Coronary artery (tissue), 2 donors: ENCODE measurements around the gene RGMA.

Experiments
- DNase-seq: peaks from one replicate; pipeline ENCODE4 v3.0.0-alpha.2; 2017; ENCODE audit warnings: low spot score
- H3K27ac ChIP-seq, 2 donors: fragments of 200-600 bp; sonication (generic); one replicate each; pipeline ENCODE4 v1.5.1; 2016 to 2019
- H3K4me3 ChIP-seq: fragments of 200-600 bp; sonication (generic); 2 replicates; pipeline ENCODE4 v1.5.1; 2016; ENCODE audit warnings: mild to moderate bottlenecking, moderate library complexity
- CTCF ChIP-seq: fragments of 200-600 bp; sonication (generic); IDR thresholded peaks from one replicate; pipeline ENCODE4 v1.5.1; 2019; ENCODE audit warnings: antibody characterized with exemption

Gene RGMA

DNA sequence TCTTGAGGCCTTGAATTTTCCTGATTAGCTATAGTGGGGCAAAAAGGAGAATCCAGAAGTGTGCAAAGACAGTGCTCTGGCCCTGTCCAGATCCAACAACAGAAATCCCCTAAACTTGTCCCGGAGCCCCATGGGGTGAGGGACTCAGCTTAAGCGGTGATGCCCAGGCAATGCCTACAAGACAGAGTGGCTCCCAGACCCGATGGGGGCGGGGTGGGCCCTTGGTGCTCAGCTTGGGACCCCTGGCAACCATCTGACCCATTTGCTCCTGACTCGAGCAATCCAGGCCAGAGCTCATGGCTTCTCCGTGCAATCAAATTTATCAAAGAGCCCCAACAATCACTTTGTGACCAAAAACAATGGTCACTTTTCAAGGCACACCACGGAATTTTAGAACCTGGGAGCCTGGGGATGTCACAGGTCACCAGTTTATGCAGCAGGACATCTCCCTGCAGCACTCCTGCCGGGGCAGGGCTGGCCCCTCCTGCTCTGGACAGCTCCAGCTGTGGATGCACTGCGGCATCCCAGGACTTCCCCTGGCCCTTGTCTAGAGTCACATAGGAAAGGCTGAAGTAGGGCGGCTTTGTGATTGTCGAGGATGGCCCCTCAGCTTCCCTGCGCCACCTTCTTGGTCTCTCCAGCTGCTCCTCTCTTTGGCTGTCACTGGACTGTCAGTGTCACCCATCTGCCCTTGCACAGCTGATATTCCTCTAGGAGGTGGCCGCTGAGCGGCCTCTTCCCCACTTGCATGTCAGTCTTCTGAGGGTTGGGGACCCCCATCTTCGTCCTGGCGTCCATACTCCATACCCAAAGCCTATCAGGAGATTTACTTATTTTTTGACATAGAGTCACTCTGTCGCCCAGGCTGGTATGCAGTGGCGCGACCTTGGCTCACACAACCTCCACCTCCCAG, 28.4 kb downstream of the RGMA start:
- DNase-seq: no peak
- H3K27ac ChIP-seq: no peak overlapping the region
- no peak for TF ChIP-seq CTCF
- no peak overlapping the region for H3K4me3 ChIP-seq

- Histone ChIP-seq H3K4me3 (no peak overlapping the region), H3K27ac (no peak overlapping the region)
- TF ChIP-seq CTCF: no peak
- no peak for DNase-seq
Measured at GRCh38 chr15:93059442-93059841, 29.6 kb downstream of the RGMA start.

GRCh38 chr15:93058904-93059427, 30.0 kb downstream of the RGMA start:
- no peak for DNase-seq
- TF ChIP-seq CTCF: no peak
- no peak overlapping the region for H3K4me3 ChIP-seq
- H3K27ac ChIP-seq: no peak overlapping the region

- DNase-seq: no peak
- no peak for TF ChIP-seq CTCF
- no peak overlapping the region for H3K4me3 ChIP-seq
- no peak overlapping the region for H3K27ac ChIP-seq
Measured at GRCh38 chr15:93058128-93058527, 30.9 kb downstream of the RGMA start.

DNA sequence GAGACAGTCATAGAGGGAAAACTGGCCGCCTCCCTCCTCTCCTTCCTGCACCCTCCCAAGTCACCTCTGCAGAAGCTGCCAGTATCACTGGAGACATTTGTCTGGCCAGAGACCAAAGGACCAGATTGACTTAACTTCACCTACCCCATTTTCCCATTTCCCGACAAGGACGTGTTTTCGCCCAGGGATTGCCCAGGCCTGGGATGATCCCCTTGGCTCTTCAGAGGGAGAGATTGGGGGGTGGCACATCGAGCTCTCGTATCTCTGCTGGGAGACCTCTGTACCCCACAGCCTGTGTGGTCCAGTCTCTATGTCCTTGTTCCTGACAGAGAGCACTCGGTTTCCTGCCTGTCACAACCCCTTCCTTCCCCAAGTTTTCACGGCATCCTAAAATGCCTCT, 31.4 kb downstream of the RGMA start:
- no peak for TF ChIP-seq CTCF
- Histone ChIP-seq H3K4me3 (no peak overlapping the region), H3K27ac (no peak overlapping the region)
- DNase-seq: no peak

GRCh38 chr15:93056836-93057235, 32.2 kb downstream of the RGMA start:
- no peak for DNase-seq
- Histone ChIP-seq H3K4me3 (no peak overlapping the region), H3K27ac (no peak overlapping the region)
- TF ChIP-seq CTCF: no peak

DNA sequence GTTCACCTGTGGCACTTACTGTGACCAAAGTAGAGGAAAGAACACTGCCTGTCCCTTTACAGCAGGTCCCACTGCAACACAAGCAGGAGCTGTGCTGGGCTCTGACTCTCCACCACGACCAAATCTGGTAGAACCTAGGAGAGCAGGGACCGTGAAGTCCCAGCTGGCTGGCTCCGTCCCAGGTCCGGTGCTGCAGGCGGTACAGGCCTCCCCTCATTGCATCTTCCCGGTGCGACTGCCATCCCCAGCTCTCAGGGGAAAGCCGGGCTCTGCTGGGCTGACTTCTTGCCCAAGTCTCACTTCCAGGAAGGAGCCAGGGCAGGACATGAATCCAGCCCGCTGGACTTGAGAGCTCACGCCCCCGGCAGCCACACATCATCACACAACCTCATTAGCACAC, 33.8 kb downstream of the RGMA start:
- no peak overlapping the region for H3K27ac ChIP-seq
- DNase-seq: no peak

More for the DNA sequence above, 33.8 kb downstream of the RGMA start:
- H3K4me3 ChIP-seq: no peak overlapping the region
- no peak for TF ChIP-seq CTCF
